Endothelial cell of umbilical vein (primary cell): ENCODE results near the gene ANGPTL2. TPM values are rescaled to one million over a fixed set of nuclear protein-coding genes. Genes with fewer than 3 reads are reported as not detected.

Experiments used
- BruUV-seq: library from RNA; stranded (reverse); fragments of 400-500 nt; replicated peaks from 2 replicates; lab custom pipeline; 2021; lab: Mats Ljungman, UMichigan
- CTCF ChIA-PET: fragments of 300-600, 350-600 bp; sonication (Branson Sonifier 250); formaldehyde crosslinking; loops from one replicate; lab custom pipeline; 2021; ENCODE audit warnings: antibody characterized with exemption, inconsistent platforms; lab: Charles Lee
- POLR2A ChIA-PET: fragments of 300-600, 350-600 bp; sonication (Branson Sonifier 250); formaldehyde crosslinking; loops from one replicate; lab custom pipeline; 2021; ENCODE audit warnings: antibody characterized with exemption, inconsistent platforms; lab: Charles Lee
- DNase-seq: peaks from one replicate; pipeline ENCODE4 v3.0.0-alpha.2; 2011; ENCODE audit warnings: low read depth, low spot score
- FAIRE-seq: peaks from 2 replicates; lab custom pipeline; 2011; peaks lifted over from hg19 to GRCh38; lab: Jason Lieb, UNC
- H2AFZ ChIP-seq: 2 replicates; pipeline ENCODE4 v1.6.0; 2012; ENCODE audit warnings: low read depth, low read length, control low read depth, inconsistent platforms
- H3K27ac ChIP-seq: 2 replicates; pipeline ENCODE4 v1.5.1; 2011; ENCODE audit warnings: low read depth, mild to moderate bottlenecking, control low read depth, low read length, moderate library complexity; ENCODE audit not compliant: insufficient read depth
- H3K27me3 ChIP-seq, 2 experiments: 2 replicates each; pipeline versions ENCODE4 v1.6.0 to v1.6.1; 2011; ENCODE audit warnings: low read length in 2 of 2, mixed read lengths in 1 of 2; ENCODE audit not compliant: control insufficient read depth in 2 of 2, insufficient read depth in 2 of 2
- H3K36me3 ChIP-seq, 2 experiments: 2 replicates in 1 of 2; 3 replicates in 1 of 2; pipeline ENCODE4 v1.5.1; 2011; ENCODE audit warnings: low read length in 2 of 2, mild to moderate bottlenecking in 1 of 2, moderate library complexity in 1 of 2; ENCODE audit not compliant: control insufficient read depth in 2 of 2, insufficient read depth in 2 of 2; ENCODE audit errors: extremely low read depth in 1 of 2
- H3K4me1 ChIP-seq: 3 replicates; pipeline ENCODE4 v1.5.1; 2011; ENCODE audit warnings: mild to moderate bottlenecking, low read length; ENCODE audit not compliant: control insufficient read depth, insufficient read depth; ENCODE audit errors: extremely low read depth
- H3K4me2 ChIP-seq: 2 replicates; pipeline ENCODE4 v1.6.1; 2011; ENCODE audit warnings: low read length, control low read depth, mixed read lengths; ENCODE audit not compliant: insufficient read depth
- H3K4me3 ChIP-seq, 3 experiments: fragments of 200-600 bp in 1 of 3; sonication (generic), shearing (Covaris generic) in 1 of 3; replicated peaks in 1 of 3; 2 replicates each; pipeline ENCODE4 v1.5.1; 2011 to 2016; ENCODE audit warnings: control low read depth in 3 of 3, low read length in 3 of 3, mild to moderate bottlenecking in 2 of 3, inconsistent platforms in 1 of 3, low read depth in 1 of 3, moderate library complexity in 1 of 3; ENCODE audit not compliant: insufficient read depth in 1 of 3
- H3K79me2 ChIP-seq: 2 replicates; pipeline ENCODE4 v1.6.0; 2012; ENCODE audit warnings: low read length, inconsistent platforms; ENCODE audit not compliant: control insufficient read depth, insufficient read depth
- H3K9ac ChIP-seq: replicated peaks from 2 replicates; pipeline ENCODE3; 2011; ENCODE audit warnings: low read length, control low read depth; ENCODE audit not compliant: insufficient read depth; ENCODE audit errors: extremely low read depth
- H3K9me1 ChIP-seq: replicated peaks from 3 replicates; pipeline ENCODE4 v1.6.0; 2011; ENCODE audit warnings: mild to moderate bottlenecking, low read length; ENCODE audit not compliant: control insufficient read depth, insufficient read depth; ENCODE audit errors: extremely low read depth
- H3K9me3 ChIP-seq: replicated peaks from 2 replicates; pipeline ENCODE4 v1.5.1; 2012; ENCODE audit warnings: low read length, inconsistent platforms; ENCODE audit not compliant: control insufficient read depth, insufficient read depth
- H4K20me1 ChIP-seq: replicated peaks from 2 replicates; pipeline ENCODE3; 2011; ENCODE audit warnings: mild to moderate bottlenecking, low read length; ENCODE audit not compliant: control insufficient read depth, insufficient read depth; ENCODE audit errors: extremely low read depth
- EZH2 ChIP-seq: IDR thresholded peaks from 2 replicates; pipeline ENCODE4 v1.6.1; 2012; ENCODE audit warnings: borderline replicate concordance, low read depth, mild to moderate bottlenecking, moderate library complexity, low read length, inconsistent platforms; ENCODE audit not compliant: severe bottlenecking
- FOS ChIP-seq: IDR thresholded peaks from 2 replicates; pipeline ENCODE4 v1.6.1; 2011; ENCODE audit warnings: mild to moderate bottlenecking, low read length, moderate library complexity, borderline replicate concordance; ENCODE audit not compliant: insufficient read depth
- GATA2 ChIP-seq: IDR thresholded peaks from 2 replicates; pipeline ENCODE4 v1.7.0; 2011; ENCODE audit warnings: low read depth, mild to moderate bottlenecking, moderate library complexity, mixed read lengths, low read length; ENCODE audit not compliant: insufficient read length, insufficient read depth
- JUN ChIP-seq: IDR thresholded peaks from 2 replicates; pipeline ENCODE4 v1.6.1; 2011; ENCODE audit warnings: borderline replicate concordance, low read depth; ENCODE audit not compliant: insufficient read length, insufficient read depth
- MYC ChIP-seq: IDR thresholded peaks from one replicate; pipeline ENCODE4 v1.6.1; 2011; ENCODE audit warnings: mild to moderate bottlenecking, low read depth, low read length
- POLR2A ChIP-seq: IDR thresholded peaks from 2 replicates; pipeline ENCODE4 v1.6.1; 2012; ENCODE audit warnings: low read depth, mild to moderate bottlenecking, control low read depth, low read length
- POLR2AphosphoS5 ChIP-seq: IDR thresholded peaks from 2 replicates; pipeline ENCODE4 v1.6.1; 2012; ENCODE audit warnings: low read depth, mild to moderate bottlenecking, control low read depth, low read length, moderate library complexity; ENCODE audit not compliant: insufficient read depth
- dilution Hi-C: fragments of 300-500 bp; cut with MboI; formaldehyde crosslinking; loops from one replicate; pipeline ENCODE4 v1.15.0; 2019; ENCODE audit warnings: low sequenced_read_pairs; ENCODE audit not compliant: extremely low pct_ligation_motif_present
- intact Hi-C: fragments of 100-400 bp; cut with micrococcal nuclease; formaldehyde crosslinking; loops from one replicate; pipeline ENCODE4 v1.10.0; 2022
- polyA plus RNA-seq, 4 experiments: library from polyadenylated mRNA; depleted of rRNA in 3 of 4; stranded (reverse) in 3 of 4; unstranded in 1 of 4; fragments of >200 nt; gene quantifications; 2 replicates each; pipeline versions ENCODE4 v1.2.1 to v1.2.3, GENCODE V29; 2011 to 2012; ENCODE audit warnings: missing spikeins in 1 of 4
- total RNA-seq: library from RNA; stranded (reverse); gene quantifications from 2 replicates; pipeline ENCODE4 v1.2.3, GENCODE V29; 2021
- TF ChIP-seq, protein P1 (sequence below), 2 donors: IDR thresholded peaks; 1 replicate in 1 of 2; 2 replicates in 1 of 2; pipeline ENCODE4 v1.5.1; 2011; ENCODE audit warnings: low read length in 2 of 2, mild to moderate bottlenecking in 2 of 2, moderate library complexity in 2 of 2, control low read depth in 1 of 2, inconsistent platforms in 1 of 2, low read depth in 1 of 2; ENCODE audit not compliant: insufficient read depth in 1 of 2; ENCODE audit errors: extremely low read depth in 1 of 2
- TF ChIP-seq, protein P2 (sequence below): IDR thresholded peaks from 2 replicates; pipeline ENCODE4 v1.6.1; 2011; ENCODE audit not compliant: insufficient read depth, insufficient read length

Gene ANGPTL2
- total and polyA plus RNA-seq, 2 donors (not counting 3 experiments of a cell fraction or from before 2014, with no cell fraction given) = 15.1 to 24.5 TPM

DNA sequence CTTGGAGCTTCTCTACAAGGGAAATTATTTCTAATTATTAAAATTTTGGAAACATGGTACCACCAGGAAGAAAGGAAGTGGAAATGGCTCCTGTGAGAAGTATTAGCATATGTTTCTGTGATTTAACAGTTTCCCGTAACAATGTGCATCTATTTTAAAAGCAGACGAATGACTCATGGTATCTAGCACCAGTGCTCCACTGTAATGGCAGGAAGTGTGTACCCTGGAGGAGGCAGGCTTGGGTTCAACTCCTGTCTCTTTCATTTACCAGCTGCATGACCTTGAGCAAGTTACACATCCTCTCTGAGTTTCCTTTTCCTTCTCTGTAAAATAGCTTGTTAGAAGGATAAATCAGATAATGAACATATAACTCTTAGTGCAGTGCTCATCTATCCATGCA lies 41.0 kb upstream of the ANGPTL2 start:
- no peaks in the 10 kb centered on the region for H3K9me1 ChIP-seq
- CTCF ChIA-PET = interaction anchor here (0.8 to 2.8 kb wide), 14 partner anchors 9 to 223 kb away, joined by 3 to 11 read pairs (median 5); partner anchors contain the start of gene ANGPTL2
- TF ChIP-seq GATA2 (peak; percentile 73), FOS (peak; percentile 97), POLR2A (no peak), MYC (peak; percentile 58), EZH2 (no peak), JUN (peak; percentile 90), POLR2AphosphoS5 (peak; percentile 85)
- no peaks in the 10 kb centered on the region for H3K79me2 ChIP-seq
- peak overlapping the region; percentile 33 for H2AFZ ChIP-seq
- dilution Hi-C loops = no loop called here
- DNase-seq (peak; percentile 96), FAIRE-seq (peak; percentile 99)
- peak overlapping the region; percentile 80 for H3K4me2 ChIP-seq
- POLR2A ChIA-PET = interaction anchor here (0.5 kb wide), 1 partner anchor 110 kb away, joined by 3 read pairs; no protein-coding TSS in a partner anchor
- BruUV-seq = no TSS peak
- H3K9ac ChIP-seq = no peak overlapping the region
- no peaks in the 10 kb centered on the region for H4K20me1 ChIP-seq
- H3K9me3 ChIP-seq = no peaks in the 10 kb centered on the region
- H3K4me3 ChIP-seq = no peak overlapping the region
- H3K27ac ChIP-seq = peak overlapping the region; percentile 68
- H3K27me3 ChIP-seq = no peaks in the 10 kb centered on the region
- H3K4me1 ChIP-seq = peaks cover 17% of the 10 kb centered on the region
- intact Hi-C loops = loop anchor here (1.0 kb wide), 3 partner anchors 24 to 114 kb away; partner anchors contain the start of gene ANGPTL2
- H3K36me3 ChIP-seq = no peaks in the 10 kb centered on the region

DNA sequence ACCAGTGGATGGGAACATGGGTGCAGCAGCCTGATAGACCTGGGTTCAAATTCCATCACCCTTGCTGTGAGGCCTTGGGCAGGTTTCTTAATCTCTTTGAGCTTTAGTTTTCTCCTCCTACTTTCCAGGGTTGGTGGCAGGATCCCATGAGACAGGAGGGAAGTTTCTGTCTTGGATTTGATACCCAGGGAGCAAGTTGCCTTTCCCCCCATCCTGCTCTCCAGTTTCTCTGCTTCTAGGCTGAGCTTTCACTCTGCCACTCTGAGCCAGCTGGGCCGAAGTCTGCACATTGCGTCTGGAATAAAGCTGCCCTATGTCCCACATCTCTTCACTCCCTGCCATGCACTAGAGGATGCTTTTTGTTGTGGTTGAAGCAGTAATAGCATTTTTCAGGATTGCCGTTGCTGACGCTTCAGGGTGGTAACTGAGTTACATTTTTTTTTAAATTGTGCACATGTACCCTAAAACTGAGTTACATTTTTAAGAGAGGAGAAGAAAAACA lies 40.5 kb upstream of the ANGPTL2 start:
- no peak overlapping the region for H3K4me3 ChIP-seq
- ChIA-PET POLR2A (no interaction called here), CTCF (interaction anchor here (0.8 to 2.8 kb wide), 14 partner anchors 8 to 222 kb away, joined by 3 to 11 read pairs (median 5); partner anchors contain the start of gene ANGPTL2)
- H3K27me3 ChIP-seq = no peaks in the 10 kb centered on the region
- TF ChIP-seq FOS (no peak), GATA2 (no peak), JUN (no peak), MYC (no peak), POLR2A (no peak), POLR2AphosphoS5 (no peak)
- TF ChIP-seq, protein P1, sequence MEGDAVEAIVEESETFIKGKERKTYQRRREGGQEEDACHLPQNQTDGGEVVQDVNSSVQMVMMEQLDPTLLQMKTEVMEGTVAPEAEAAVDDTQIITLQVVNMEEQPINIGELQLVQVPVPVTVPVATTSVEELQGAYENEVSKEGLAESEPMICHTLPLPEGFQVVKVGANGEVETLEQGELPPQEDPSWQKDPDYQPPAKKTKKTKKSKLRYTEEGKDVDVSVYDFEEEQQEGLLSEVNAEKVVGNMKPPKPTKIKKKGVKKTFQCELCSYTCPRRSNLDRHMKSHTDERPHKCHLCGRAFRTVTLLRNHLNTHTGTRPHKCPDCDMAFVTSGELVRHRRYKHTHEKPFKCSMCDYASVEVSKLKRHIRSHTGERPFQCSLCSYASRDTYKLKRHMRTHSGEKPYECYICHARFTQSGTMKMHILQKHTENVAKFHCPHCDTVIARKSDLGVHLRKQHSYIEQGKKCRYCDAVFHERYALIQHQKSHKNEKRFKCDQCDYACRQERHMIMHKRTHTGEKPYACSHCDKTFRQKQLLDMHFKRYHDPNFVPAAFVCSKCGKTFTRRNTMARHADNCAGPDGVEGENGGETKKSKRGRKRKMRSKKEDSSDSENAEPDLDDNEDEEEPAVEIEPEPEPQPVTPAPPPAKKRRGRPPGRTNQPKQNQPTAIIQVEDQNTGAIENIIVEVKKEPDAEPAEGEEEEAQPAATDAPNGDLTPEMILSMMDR (IDR thresholded peaks at IDR 0.05; ENCODE audit: extremely low read depth in 1 of 2, insufficient read depth in 1 of 2, low read depth in 1 of 2, low read length in 2 of 2) = no peak
- TF ChIP-seq, protein P2, sequence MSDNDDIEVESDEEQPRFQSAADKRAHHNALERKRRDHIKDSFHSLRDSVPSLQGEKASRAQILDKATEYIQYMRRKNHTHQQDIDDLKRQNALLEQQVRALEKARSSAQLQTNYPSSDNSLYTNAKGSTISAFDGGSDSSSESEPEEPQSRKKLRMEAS = no peak
- no peak overlapping the region for H3K9ac ChIP-seq
- no peaks in the 10 kb centered on the region for H3K79me2 ChIP-seq
- H3K27ac ChIP-seq = peak overlapping the region; percentile 68
- no peak for DNase-seq
- dilution Hi-C loops (no loop called here), intact Hi-C loops (loop anchor here (1.0 kb wide), 3 partner anchors 24 to 114 kb away; partner anchors contain the start of gene ANGPTL2)
- H3K9me1 ChIP-seq = no peaks in the 10 kb centered on the region
- H3K9me3 ChIP-seq = no peaks in the 10 kb centered on the region
- peak overlapping the region; percentile 33 for H2AFZ ChIP-seq
- TSS peak; percentile 85 for BruUV-seq
- H3K4me2 ChIP-seq = peak overlapping the region; percentile 80
- peaks cover 17% of the 10 kb centered on the region for H3K4me1 ChIP-seq
- peak; percentile 15 for FAIRE-seq
- no peaks in the 10 kb centered on the region for H4K20me1 ChIP-seq
- H3K36me3 ChIP-seq = no peaks in the 10 kb centered on the region
